Omental fat pad (tissue), 4 donors: ENCODE results near the gene GRIA1. TPM values are rescaled to one million over a fixed set of nuclear protein-coding genes. Genes with fewer than 3 reads are reported as not detected.

Experiments
- ATAC-seq: fragments of 150-250 bp; one replicate; pipeline ENCODE4 v1.9.1; 2016; ENCODE audit warnings: mild to moderate bottlenecking, moderate library complexity; ENCODE audit not compliant: low FRiP score
- DNase-seq: peaks from one replicate; pipeline ENCODE4 v3.0.0-alpha.2; 2019; ENCODE audit warnings: low spot score
- CTCF ChIP-seq, 3 donors: fragments of 450-650 bp; IDR thresholded peaks; one replicate each; pipeline ENCODE4 v1.5.1; 2016 to 2017; ENCODE audit warnings: antibody characterized with exemption in 3 of 3, mild to moderate bottlenecking in 3 of 3, moderate library complexity in 2 of 3
- total RNA-seq, 4 donors: library from RNA; depleted of rRNA; stranded (reverse); fragments of >200 nt; gene quantifications; one replicate each; pipeline ENCODE4 v1.1.0, GENCODE V29; 2016

Gene GRIA1
- total RNA-seq, 4 donors from 2014 or later, result 1.7 to 9.6 (median 5.0) TPM; not detected in 1

DNA sequence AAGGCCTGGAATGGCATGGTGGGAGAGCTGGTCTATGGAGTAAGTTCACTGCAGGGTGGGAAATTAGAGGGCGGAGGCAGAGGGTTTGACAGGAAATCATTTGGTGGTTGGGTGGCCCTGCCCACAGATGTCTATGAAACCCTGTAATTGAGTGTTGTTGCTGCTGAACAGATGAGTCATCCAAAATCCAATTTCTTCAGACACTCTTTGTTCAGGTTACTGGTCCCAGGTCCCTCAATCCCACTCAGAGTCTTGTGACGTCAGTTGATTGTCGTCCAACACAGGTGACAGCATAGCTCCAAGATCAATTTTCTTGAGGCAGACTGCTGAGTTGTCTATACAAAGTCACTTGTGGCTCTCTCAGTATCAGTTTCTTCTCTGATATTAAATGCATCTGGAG lies 208.6 kb downstream of the GRIA1 start:
- no peak for TF ChIP-seq CTCF (IDR thresholded peaks at IDR 0.05)
- ATAC-seq, result no peak
- DNase-seq, result no peak

DNA sequence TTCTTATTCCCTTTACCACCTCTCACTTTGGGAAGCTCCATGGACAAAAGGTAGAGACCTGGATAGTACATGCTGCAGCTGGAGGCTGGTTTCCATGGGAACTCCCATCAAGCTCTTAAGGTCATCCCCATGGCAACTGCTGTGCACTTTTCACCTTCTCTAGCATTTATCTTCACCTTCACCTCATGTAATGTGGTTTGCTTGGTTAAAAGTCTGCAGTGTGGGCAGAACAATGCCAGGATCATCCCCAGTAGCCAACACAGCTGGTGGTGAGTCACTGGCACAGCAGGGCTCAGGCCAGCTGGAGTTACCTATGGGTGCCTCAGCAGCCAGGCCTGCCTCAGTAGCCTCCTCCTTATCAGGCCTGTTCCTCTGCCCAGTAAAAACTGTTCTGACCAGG lies 210.5 kb downstream of the GRIA1 start:
- no peak for TF ChIP-seq CTCF (IDR thresholded peaks at IDR 0.05)
- ATAC-seq (no peak), DNase-seq (no peak)

GRCh38 chr5:153702265-153702664 lies 211.8 kb downstream of the GRIA1 start:
- no peak for ATAC-seq
- DNase-seq, result no peak
- no peak for TF ChIP-seq CTCF (IDR thresholded peaks at IDR 0.05)

GRCh38 chr5:153704110-153704509 lies 213.6 kb downstream of the GRIA1 start:
- no peak for TF ChIP-seq CTCF (IDR thresholded peaks at IDR 0.05)
- DNase-seq (no peak), ATAC-seq (no peak)

GRCh38 chr5:153707626-153708025 lies 217.2 kb downstream of the GRIA1 start:
- ATAC-seq, result no peak
- TF ChIP-seq CTCF (IDR thresholded peaks at IDR 0.05), result no peak
- DNase-seq, result no peak

DNA sequence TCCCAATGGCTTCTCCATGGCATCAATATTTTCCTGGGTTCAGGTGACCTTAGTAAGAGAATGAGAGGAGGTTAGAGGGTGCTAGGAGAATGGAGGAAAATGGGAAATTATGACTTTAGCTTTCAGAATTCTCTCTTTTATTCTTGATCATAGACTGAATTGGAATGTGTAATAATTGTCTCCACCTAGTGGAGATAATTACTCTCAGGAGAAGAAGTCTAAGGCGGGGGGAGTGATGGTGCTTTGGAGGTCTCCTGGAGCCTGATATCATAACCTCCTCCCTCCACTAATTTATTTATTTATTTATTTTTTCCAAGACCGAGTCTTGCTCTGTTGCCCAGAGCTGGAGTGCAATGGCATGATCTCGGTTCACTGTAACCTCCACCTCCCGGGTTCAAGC lies 221.3 kb downstream of the GRIA1 start:
- ATAC-seq (no peak), DNase-seq (no peak)
- no peak for TF ChIP-seq CTCF (IDR thresholded peaks at IDR 0.05)

GRCh38 chr5:153712946-153713345 lies 222.5 kb downstream of the GRIA1 start:
- TF ChIP-seq CTCF (IDR thresholded peaks at IDR 0.05), result no peak
- DNase-seq, result no peak
- ATAC-seq, result no peak
